HG03457 (cell line): Measurements from ENCODE around the gene PAPOLG.
"Not testable (repeated sequence)": the region's sequence is repeated elsewhere in the genome, so short reads cannot be mapped to it uniquely, and the experiment has no call there.

Experiments
- ATAC-seq: cut with Tn5 transposase; IDR thresholded peaks from one replicate; pipeline ENCODE4 v1.9.1; 2021; ENCODE audit warnings: moderate number of reproducible peaks; ENCODE audit not compliant: unreplicated experiment

PAPOLG gene

DNA sequence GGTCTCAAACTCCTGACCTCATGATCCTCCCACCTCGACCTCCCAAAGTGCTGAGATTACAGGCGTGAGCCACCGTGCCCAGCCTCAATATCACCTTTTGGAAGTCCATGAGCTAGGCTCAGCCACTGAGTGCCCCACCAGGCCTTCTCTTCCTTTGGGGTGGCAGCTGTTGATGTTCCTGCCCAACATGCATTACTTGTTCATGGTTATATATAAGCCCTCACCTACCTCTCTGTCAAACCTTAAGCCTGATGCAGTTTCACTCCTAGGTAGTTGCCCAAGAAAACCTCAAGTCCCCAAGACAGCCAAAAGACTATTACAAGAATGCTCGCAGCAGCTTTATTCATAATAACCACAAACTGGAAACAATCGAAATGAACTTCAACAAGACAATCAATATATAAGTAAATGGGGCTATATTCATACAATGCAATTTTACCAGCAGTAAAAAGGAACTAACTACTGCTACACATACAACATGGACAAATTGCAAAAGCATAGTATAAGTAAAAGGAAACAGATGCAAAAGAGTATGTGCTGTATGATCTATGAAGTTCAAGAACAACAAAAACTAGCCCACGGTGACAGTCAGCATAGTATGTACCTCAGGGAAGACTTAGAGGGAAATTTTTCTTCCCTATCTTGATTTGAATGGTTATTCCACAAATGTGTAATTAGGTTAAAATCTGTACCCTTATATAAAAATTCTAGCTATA, 65.7 kb downstream of the PAPOLG start:
- ATAC-seq, result no peak

DNA sequence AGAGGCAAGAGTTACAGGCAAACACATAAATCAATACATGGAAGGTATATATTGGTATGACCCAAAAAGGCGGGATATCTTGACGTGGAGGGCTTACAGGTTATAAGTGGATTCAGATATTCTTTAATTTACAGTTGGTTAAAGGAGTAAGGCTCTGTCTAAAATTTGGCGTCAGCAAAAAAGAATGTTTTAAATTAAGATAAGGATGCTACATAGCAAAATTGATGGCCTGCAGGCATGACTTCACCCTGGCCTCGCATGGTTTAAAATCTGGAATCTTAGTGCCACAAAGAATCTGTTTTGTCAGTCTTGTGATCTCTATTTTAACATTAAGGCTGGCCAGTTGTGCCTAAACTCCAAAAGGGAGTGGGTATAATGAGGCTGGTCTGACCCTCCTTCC, 66.9 kb downstream of the PAPOLG start:
- no peak for ATAC-seq

DNA sequence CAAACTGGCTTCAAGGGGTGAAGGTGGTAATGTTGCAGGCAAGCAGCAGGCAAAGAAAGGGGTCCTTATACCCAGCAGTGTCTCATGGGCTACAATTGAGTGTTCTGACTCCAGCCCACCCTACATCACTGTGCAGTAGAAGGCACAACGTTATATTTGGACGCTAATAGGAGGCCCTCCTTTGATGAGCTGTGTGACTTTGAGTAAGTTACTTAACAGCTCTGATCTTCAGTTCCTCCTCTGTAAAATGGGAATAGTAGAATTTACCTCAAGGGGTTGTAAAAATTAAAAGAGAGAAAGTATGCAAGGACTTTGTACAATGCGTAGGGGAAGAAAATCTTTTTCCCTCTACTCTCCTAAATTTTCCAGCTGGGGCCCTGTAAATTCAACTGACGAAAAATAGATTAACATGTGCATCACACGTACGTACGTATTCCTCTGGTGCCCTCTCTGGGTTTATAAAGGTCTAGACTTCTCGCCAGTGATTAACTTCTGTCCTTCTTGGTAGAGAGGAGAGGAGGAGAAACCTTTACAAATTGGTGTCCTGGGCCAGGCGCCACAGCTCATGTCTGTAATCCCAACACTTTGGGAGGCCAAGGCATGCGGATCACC, 67.7 kb downstream of the PAPOLG start:
- no peak for ATAC-seq

DNA sequence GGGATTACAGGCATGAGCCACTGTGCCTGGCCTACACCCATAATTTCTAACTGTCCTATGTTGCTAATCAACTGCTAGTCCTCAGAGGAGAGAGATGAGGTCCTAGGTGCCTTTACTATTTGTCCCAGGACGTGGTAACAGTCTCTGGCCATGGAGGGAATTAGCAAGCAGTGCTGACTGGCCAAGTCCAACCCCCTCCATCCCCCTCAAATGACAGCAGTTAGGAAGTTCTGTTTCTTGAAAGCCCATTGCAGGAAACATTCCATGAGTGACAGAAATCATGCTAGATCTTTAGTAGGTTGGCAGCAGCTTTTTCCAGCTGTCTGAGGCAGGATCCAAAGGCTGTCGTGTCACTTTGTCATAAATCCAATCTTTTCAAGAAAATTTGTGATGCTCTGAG, 69.6 kb downstream of the PAPOLG start:
- ATAC-seq, result no peak

GRCh38 chr2:60826111-60826510, 70.0 kb downstream of the PAPOLG start:
- no peak for ATAC-seq

DNA sequence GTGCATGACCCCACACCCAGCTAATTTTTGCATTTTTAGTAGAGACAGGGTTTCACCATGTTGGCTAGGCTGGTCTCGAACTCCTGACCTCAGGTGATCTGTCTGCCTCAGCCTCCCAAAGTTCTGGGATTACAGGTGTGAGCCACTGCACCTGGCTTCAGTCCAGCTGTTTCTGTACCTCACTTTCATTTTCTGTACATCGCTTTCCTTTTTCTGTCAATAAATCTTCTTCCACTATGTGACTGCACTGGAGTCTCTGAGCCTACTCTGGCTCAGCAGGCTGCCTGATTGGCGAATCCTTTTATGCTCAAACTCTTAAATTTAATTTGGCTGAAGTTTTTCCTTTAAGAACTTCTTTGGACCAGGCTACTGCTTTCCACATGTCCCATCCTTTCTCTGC, 70.8 kb downstream of the PAPOLG start:
- not testable (repeated sequence) for ATAC-seq

- ATAC-seq, result no peak
Measured at GRCh38 chr2:60827369-60827768, 71.3 kb downstream of the PAPOLG start.

- ATAC-seq, result no peak
Measured at GRCh38 chr2:60830991-60831390, 74.9 kb downstream of the PAPOLG start.

GRCh38 chr2:60831921-60832320, 75.9 kb downstream of the PAPOLG start:
- no peak for ATAC-seq

GRCh38 chr2:60832621-60833020, 76.6 kb downstream of the PAPOLG start:
- ATAC-seq, result no peak

DNA sequence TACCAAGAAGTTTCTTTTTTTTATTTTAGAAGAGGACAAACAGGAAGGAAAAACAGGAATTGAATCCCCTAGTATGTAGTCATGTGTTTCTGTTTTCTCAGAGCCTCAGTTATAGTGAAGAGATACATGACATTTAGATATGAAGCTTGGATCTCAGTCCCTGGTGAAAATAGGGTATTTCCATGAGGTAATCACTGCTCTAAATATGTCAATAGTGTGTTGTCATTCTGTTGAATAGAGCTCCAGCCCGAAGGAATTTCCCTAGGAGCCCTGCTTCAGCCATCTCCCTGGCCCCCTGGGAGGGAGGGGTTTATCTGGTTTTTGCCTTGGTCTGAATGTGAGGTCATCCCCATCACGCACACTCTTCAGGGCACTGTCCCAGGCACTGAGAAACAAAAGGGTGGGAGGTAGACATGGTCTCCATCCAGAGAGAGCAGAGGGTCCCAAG, 78.2 kb downstream of the PAPOLG start:
- ATAC-seq, result no peak

- ATAC-seq, result no peak
Measured at GRCh38 chr2:60836491-60836890, 80.4 kb downstream of the PAPOLG start.

DNA sequence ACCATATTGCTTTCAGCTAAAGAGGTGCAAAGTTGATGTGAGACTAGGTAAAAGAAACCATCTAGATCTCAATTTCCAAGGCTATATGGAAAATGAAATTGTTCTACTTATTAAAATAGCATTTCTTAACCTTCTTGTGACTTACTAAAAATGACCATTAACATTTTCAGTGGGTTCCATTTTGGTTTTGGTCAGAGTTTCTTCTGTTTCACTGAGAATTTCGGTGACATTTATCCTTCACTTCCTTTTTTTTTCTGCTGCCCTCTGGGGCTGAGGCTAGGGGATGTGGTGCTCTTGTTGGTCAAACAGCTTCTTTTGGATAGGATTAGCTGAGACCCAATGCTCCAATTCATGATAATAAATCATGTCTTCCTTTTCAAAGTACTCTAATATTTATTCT, 81.1 kb downstream of the PAPOLG start:
- no peak for ATAC-seq

DNA sequence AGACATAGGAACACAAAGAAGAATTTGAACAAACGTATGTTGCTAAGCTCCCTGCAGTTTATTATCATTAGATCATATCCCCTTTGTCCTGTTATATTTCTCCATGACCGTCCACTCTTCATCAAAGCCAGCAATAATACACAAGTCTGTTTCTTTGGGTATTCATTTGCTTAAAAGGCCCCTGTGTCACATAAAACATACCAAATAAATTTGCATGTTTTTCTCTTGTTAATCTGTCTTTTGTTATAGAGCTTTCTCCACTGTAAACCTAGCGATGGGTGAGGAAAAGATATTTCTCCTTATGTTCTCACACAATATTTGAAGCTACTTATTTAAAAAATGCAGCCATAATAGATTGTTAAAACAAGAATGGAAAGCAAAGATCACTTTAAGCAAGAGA, 82.4 kb downstream of the PAPOLG start:
- ATAC-seq, result no peak

DNA sequence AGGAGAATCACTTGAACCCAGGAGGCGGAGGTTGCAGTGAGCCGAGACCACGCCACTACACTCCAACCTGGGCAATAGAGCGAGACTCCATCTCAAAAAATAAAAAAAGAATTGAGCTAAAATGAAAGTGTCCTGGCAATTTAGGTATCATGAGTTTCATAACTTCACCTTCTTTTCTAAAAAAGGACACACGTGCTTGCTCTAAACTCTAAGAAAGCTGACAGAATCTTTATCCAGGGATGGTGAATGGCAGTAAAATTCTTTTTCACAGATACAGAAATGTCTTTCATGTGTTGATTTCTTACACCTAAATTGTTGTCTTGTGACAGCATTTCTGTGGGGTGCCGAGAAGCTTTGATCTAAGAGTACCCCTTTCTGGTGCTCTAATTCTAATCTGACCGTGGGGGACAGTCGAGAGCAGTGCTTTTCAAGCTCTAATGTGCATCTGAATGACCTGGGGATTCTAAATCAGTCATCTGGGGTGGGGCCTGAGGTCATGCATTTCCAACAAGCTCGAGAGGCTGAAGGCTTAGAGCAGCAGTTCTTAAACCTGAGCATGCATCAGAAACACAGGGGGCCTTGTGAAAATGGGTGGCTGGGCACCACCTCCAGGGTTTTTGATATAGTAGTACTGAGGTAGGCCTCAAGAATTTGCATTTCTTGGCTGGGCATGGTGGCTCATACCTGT, 83.2 kb downstream of the PAPOLG start:
- ATAC-seq, result no peak

GRCh38 chr2:60840880-60841279, 84.8 kb downstream of the PAPOLG start:
- ATAC-seq, result peak; percentile 40

DNA sequence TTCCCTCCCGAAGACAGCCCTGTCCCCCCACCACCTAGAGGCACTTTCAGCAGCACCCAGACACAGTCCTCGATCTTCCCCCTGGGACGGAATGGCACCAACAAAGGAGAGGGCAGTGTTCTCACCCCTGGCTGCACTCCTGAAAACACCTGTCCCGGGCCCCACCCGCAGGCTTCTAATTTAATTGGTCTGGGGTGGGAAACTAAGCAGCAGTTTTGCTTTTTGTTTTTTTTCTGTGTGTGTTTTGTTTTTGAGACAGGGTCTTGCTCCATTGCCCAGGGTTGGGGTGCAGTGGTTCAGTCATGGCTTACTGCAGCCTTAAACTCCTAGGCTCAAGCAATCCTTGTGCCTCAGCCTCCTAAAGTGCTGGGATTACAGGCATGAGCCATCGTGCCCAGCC, 86.9 kb downstream of the PAPOLG start:
- ATAC-seq, result no peak

DNA sequence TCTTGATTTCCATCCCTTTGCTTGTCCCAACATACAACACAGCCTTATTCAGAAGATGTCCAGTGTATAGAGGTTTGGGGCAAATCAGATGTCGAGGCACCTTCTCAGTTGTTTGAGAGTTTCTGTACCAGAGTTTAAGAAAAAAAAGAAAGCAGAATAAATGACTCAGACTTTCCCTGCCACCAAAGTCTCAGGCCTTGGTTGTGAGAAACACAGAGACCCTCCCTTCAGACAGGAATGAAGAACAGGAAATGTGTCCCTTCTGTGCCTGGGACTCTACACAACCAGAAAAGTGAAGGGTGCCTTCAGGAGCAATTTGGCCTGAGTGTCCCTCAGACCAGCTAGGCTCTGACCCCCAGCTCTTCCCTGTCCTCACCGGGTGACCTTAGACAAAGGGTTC, 88.0 kb downstream of the PAPOLG start:
- no peak for ATAC-seq

DNA sequence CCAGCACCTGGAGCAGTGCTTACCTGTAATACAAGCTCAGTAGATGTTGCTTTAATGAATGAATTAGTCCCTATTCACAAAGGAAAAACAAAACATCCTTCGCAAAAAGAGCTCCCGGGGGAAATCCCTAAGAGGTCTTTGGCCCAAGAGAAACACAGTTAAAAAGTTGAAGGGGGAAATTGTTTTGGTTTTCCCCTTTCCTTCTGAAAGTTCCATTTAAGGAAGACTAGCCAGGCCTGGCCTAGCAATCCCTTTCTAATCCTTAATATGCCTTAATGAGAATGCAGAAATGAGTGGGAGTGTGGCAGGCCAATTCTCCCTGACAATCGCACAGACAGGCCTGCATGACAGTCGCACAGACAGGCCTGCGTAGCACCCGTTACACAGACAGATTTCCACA, 91.8 kb downstream of the PAPOLG start:
- no peak for ATAC-seq
